Measurements from ENCODE around the gene SETDB2.

DNA sequence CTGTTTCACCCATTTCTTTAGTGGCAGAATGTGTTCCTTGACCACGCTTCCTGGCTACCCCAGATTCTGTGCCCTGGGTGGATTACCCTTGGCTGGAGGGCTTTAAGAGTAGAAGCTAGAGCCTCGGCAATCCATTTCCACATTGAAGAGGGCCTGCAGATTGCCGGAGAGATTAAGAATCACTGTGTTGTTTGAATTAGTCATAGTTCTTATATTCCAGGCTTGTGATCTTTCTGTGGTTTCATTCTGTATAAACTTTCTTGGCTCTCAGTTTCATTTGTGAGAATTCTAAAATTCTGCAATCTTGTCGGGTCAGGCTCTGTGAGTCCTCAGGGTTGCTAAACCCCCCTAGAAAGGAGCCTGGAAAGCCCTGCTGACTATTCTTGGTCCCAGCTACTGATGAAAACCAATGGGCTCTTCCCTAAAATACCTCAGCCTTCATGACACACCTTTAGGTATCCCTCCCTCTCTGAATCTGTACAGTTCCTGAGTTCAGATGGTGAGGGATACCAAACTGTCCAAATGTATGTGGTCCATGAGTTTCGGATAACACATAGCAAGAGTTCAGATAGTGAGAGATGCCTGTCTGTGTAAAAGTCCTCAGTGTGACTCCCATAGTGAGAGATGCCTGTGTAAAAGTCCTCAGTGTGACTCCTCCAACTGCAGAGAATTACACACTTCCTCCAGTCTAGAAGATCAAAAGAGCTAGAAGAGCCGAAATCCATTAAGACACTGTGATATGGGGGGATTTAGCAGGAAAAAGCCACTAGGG lies 56.0 kb downstream of the SETDB2 start:
- TF ChIP-seq EZH2 (IDR thresholded peaks at IDR 0.05) = no peak
- no peak for TF ChIP-seq POLR2AphosphoS5 (IDR thresholded peaks at IDR 0.05; ENCODE audit: borderline replicate concordance, low read depth, low read length)
- no peak for TF ChIP-seq FOXP2 (optimal IDR thresholded peaks at IDR 0.05; ENCODE audit: control extremely low read depth, extremely low read length, insufficient read depth)
